Measurements from ENCODE around the gene CDH16.

CDH16 gene

DNA sequence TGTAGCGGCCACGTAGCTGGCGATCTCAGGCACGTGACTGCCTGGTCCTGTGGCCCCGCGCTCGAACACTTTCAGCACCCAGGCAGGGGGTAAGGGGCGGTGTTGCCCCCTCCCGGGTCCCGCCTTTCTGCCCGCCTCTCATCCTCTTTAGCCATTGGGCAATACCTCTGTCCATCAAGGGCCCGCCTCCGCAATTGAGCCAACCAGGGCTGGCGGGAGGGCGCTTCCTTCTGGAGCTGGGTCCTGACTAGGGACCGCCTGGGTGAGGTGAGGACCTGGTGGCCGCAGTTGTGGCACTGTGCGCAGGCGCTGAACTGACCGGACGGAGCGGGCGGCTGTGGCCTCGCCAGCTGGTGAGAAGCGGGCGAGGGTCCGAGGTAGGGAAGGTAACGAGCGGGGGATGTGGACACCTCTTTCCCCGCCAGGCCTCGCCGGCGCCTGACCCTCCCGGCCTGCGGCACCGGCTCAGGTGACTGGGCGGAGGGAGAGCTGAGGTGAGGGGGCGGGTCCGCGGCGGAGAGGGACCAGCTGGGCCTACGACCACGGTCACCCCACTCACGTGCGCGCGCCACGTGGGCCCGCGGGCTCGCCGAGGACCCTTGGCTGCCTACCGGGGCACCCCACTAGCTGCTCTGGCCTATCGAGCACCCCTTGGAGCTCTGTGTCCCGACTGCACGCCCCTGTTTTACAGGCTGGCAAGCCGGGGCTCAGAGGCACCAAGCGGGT is 38.2 kb downstream of the CDH16 start, which contains the start of gene PDP2 (continued):
- no peak for TF ChIP-seq ZNF658 (tag by site-specific recombination; IDR thresholded peaks at IDR 0.05)
- no peak for TF ChIP-seq ZNF670 (tag by site-specific recombination; IDR thresholded peaks at IDR 0.05; ENCODE audit: low read depth)
- no peak for TF ChIP-seq HOXC10 (CRISPR knock-in tag; IDR thresholded peaks at IDR 0.05)
- no peak for TF ChIP-seq ZNF133 (tag by site-specific recombination; IDR thresholded peaks at IDR 0.05)
- no peak for TF ChIP-seq ZNF37A (tag by site-specific recombination; IDR thresholded peaks at IDR 0.05)
- peak; percentile 65 for TF ChIP-seq ZFHX2 (tag by site-specific recombination; conservative IDR thresholded peaks at IDR 0.05)
- TF ChIP-seq ZNF391 (tag by site-specific recombination; IDR thresholded peaks at IDR 0.05; ENCODE audit: borderline replicate concordance, low read depth) = no peak
- TF ChIP-seq SETDB1 (IDR thresholded peaks at IDR 0.05; ENCODE audit: insufficient read length, low read length) = no peak
- TF ChIP-seq SP2 (tag by site-specific recombination; IDR thresholded peaks at IDR 0.05) = peak; percentile 97
- TF ChIP-seq, protein P1, sequence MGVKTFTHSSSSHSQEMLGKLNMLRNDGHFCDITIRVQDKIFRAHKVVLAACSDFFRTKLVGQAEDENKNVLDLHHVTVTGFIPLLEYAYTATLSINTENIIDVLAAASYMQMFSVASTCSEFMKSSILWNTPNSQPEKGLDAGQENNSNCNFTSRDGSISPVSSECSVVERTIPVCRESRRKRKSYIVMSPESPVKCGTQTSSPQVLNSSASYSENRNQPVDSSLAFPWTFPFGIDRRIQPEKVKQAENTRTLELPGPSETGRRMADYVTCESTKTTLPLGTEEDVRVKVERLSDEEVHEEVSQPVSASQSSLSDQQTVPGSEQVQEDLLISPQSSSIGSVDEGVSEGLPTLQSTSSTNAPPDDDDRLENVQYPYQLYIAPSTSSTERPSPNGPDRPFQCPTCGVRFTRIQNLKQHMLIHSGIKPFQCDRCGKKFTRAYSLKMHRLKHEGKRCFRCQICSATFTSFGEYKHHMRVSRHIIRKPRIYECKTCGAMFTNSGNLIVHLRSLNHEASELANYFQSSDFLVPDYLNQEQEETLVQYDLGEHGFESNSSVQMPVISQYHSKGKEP (tag by site-specific recombination; IDR thresholded peaks at IDR 0.05) = no peak
- TF ChIP-seq, protein P2, sequence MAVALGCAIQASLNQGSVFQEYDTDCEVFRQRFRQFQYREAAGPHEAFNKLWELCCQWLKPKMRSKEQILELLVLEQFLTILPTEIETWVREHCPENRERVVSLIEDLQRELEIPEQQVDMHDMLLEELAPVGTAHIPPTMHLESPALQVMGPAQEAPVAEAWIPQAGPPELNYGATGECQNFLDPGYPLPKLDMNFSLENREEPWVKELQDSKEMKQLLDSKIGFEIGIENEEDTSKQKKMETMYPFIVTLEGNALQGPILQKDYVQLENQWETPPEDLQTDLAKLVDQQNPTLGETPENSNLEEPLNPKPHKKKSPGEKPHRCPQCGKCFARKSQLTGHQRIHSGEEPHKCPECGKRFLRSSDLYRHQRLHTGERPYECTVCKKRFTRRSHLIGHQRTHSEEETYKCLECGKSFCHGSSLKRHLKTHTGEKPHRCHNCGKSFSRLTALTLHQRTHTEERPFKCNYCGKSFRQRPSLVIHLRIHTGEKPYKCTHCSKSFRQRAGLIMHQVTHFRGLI (tag by site-specific recombination; IDR thresholded peaks at IDR 0.05) = no peak
- TF ChIP-seq ZNF423 (tag by site-specific recombination; IDR thresholded peaks at IDR 0.05) = no peak
- TF ChIP-seq KLF1 (tag by site-specific recombination; IDR thresholded peaks at IDR 0.05) = peak; percentile 84
- peak; percentile 43; the same call in 1 of the 2 replicates for TF ChIP-seq KLF7 (tag by site-specific recombination; IDR thresholded peaks at IDR 0.05; ENCODE audit: borderline replicate concordance)
- no peak for TF ChIP-seq ZNF473 (tag by site-specific recombination; IDR thresholded peaks at IDR 0.05)
- TF ChIP-seq ZNF302 (tag by site-specific recombination; IDR thresholded peaks at IDR 0.05; ENCODE audit: low read depth) = no peak
- no peak for TF ChIP-seq ZNF768 (tag by site-specific recombination; IDR thresholded peaks at IDR 0.05)
- TF ChIP-seq SP3 (tag by site-specific recombination; IDR thresholded peaks at IDR 0.05) = peak; percentile 98
- TF ChIP-seq, protein P3, sequence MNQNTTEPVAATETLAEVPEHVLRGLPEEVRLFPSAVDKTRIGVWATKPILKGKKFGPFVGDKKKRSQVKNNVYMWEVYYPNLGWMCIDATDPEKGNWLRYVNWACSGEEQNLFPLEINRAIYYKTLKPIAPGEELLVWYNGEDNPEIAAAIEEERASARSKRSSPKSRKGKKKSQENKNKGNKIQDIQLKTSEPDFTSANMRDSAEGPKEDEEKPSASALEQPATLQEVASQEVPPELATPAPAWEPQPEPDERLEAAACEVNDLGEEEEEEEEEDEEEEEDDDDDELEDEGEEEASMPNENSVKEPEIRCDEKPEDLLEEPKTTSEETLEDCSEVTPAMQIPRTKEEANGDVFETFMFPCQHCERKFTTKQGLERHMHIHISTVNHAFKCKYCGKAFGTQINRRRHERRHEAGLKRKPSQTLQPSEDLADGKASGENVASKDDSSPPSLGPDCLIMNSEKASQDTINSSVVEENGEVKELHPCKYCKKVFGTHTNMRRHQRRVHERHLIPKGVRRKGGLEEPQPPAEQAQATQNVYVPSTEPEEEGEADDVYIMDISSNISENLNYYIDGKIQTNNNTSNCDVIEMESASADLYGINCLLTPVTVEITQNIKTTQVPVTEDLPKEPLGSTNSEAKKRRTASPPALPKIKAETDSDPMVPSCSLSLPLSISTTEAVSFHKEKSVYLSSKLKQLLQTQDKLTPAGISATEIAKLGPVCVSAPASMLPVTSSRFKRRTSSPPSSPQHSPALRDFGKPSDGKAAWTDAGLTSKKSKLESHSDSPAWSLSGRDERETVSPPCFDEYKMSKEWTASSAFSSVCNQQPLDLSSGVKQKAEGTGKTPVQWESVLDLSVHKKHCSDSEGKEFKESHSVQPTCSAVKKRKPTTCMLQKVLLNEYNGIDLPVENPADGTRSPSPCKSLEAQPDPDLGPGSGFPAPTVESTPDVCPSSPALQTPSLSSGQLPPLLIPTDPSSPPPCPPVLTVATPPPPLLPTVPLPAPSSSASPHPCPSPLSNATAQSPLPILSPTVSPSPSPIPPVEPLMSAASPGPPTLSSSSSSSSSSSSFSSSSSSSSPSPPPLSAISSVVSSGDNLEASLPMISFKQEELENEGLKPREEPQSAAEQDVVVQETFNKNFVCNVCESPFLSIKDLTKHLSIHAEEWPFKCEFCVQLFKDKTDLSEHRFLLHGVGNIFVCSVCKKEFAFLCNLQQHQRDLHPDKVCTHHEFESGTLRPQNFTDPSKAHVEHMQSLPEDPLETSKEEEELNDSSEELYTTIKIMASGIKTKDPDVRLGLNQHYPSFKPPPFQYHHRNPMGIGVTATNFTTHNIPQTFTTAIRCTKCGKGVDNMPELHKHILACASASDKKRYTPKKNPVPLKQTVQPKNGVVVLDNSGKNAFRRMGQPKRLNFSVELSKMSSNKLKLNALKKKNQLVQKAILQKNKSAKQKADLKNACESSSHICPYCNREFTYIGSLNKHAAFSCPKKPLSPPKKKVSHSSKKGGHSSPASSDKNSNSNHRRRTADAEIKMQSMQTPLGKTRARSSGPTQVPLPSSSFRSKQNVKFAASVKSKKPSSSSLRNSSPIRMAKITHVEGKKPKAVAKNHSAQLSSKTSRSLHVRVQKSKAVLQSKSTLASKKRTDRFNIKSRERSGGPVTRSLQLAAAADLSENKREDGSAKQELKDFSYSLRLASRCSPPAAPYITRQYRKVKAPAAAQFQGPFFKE (tag by site-specific recombination; IDR thresholded peaks at IDR 0.05; ENCODE audit: borderline replicate concordance) = peak; percentile 95
- no peak for TF ChIP-seq ZNF350 (tag by site-specific recombination; IDR thresholded peaks at IDR 0.05)
- TF ChIP-seq ZNF248 (tag by site-specific recombination; IDR thresholded peaks at IDR 0.05) = no peak
- peak; percentile 30; the same call in 1 of the 2 replicates for TF ChIP-seq BCL11A (tag by site-specific recombination; IDR thresholded peaks at IDR 0.05; ENCODE audit: low read depth)
- TF ChIP-seq, protein P4, sequence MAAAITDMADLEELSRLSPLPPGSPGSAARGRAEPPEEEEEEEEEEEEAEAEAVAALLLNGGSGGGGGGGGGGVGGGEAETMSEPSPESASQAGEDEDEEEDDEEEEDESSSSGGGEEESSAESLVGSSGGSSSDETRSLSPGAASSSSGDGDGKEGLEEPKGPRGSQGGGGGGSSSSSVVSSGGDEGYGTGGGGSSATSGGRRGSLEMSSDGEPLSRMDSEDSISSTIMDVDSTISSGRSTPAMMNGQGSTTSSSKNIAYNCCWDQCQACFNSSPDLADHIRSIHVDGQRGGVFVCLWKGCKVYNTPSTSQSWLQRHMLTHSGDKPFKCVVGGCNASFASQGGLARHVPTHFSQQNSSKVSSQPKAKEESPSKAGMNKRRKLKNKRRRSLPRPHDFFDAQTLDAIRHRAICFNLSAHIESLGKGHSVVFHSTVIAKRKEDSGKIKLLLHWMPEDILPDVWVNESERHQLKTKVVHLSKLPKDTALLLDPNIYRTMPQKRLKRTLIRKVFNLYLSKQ (tag by site-specific recombination; IDR thresholded peaks at IDR 0.05; ENCODE audit: borderline replicate concordance) = no peak
- TF ChIP-seq ZNF610 (tag by site-specific recombination; IDR thresholded peaks at IDR 0.05; ENCODE audit: borderline replicate concordance) = no peak
- TF ChIP-seq, protein P5, sequence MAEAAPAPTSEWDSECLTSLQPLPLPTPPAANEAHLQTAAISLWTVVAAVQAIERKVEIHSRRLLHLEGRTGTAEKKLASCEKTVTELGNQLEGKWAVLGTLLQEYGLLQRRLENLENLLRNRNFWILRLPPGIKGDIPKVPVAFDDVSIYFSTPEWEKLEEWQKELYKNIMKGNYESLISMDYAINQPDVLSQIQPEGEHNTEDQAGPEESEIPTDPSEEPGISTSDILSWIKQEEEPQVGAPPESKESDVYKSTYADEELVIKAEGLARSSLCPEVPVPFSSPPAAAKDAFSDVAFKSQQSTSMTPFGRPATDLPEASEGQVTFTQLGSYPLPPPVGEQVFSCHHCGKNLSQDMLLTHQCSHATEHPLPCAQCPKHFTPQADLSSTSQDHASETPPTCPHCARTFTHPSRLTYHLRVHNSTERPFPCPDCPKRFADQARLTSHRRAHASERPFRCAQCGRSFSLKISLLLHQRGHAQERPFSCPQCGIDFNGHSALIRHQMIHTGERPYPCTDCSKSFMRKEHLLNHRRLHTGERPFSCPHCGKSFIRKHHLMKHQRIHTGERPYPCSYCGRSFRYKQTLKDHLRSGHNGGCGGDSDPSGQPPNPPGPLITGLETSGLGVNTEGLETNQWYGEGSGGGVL (tag by site-specific recombination; IDR thresholded peaks at IDR 0.05) = peak; percentile 92
- TF ChIP-seq GLI4 (tag by site-specific recombination; IDR thresholded peaks at IDR 0.05) = no peak
- TF ChIP-seq ELK4 (IDR thresholded peaks at IDR 0.05; ENCODE audit: borderline replicate concordance, low read depth, low read length) = no peak

Data from HEK293 (cell line).